Type B pancreatic cell (in vitro differentiated cells): ENCODE results near the gene BCAN. TPM values are rescaled to one million over a fixed set of nuclear protein-coding genes. Genes with fewer than 3 reads are reported as not detected.

Source experiments
- DNase-seq: peaks from one replicate; pipeline ENCODE4 v3.0.0; 2021; ENCODE audit warnings: mixed read lengths; ENCODE audit not compliant: unreplicated experiment; ENCODE audit errors: extremely low spot score
- H3K27ac Mint-ChIP-seq: 2 replicates; pipeline ENCODE4 v1.8.0; 2021; ENCODE audit warnings: mild to moderate bottlenecking, mixed read lengths
- H3K27me3 Mint-ChIP-seq: 2 replicates; pipeline ENCODE4 v1.8.0; 2021; ENCODE audit warnings: mixed read lengths
- H3K36me3 Mint-ChIP-seq: 2 replicates; pipeline ENCODE4 v1.8.0; 2021; ENCODE audit warnings: mixed read lengths
- H3K4me1 Mint-ChIP-seq: one replicate; pipeline ENCODE4 v1.8.0; 2021; ENCODE audit warnings: mixed read lengths; ENCODE audit not compliant: unreplicated experiment
- H3K4me3 Mint-ChIP-seq: 2 replicates; pipeline ENCODE4 v1.8.0; 2021; ENCODE audit warnings: mild to moderate bottlenecking, mixed read lengths
- H3K9me3 Mint-ChIP-seq: 2 replicates; pipeline ENCODE4 v1.8.0; 2021; ENCODE audit warnings: mixed read lengths
- total RNA-seq: library from RNA; stranded (reverse); gene quantifications from 2 replicates; pipeline ENCODE4 v1.2.1, GENCODE V29; 2021; ENCODE audit warnings: low replicate concordance
- TF ChIP-seq, protein P1 (sequence below): fragments of 200-600 bp; sonication (generic); conservative IDR thresholded peaks from 2 replicates; pipeline ENCODE4 v1.5.0; 2021; ENCODE audit warnings: antibody characterized with exemption, mild to moderate bottlenecking

BCAN gene
- total RNA-seq, 1 donor from 2014 or later = 12.6 TPM

DNA sequence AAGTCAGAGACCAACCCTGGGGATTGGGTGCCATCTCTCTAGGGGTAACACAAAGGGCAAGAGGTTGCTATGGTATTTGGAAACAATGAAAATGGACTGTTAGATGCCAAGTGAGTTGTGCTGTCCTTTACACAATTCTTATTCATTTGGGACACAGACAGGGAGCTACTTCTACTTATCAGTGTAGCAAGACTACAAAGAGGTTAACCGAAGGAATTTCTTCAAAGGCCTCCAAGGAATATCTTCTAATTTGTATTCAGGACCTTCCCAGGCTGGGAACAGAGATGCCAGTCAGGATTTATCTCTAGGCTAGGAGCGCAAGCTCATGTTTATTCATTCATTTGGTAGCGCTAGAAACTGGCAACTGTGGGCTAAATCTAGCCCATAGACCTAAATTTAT lies 47.7 kb upstream of the BCAN start:
- H3K27me3 Mint-ChIP-seq = no peaks in the 10 kb centered on the region
- no peaks in the 10 kb centered on the region for H3K9me3 Mint-ChIP-seq
- peaks cover 5% of the 10 kb centered on the region for H3K36me3 Mint-ChIP-seq
- TF ChIP-seq, protein P1, sequence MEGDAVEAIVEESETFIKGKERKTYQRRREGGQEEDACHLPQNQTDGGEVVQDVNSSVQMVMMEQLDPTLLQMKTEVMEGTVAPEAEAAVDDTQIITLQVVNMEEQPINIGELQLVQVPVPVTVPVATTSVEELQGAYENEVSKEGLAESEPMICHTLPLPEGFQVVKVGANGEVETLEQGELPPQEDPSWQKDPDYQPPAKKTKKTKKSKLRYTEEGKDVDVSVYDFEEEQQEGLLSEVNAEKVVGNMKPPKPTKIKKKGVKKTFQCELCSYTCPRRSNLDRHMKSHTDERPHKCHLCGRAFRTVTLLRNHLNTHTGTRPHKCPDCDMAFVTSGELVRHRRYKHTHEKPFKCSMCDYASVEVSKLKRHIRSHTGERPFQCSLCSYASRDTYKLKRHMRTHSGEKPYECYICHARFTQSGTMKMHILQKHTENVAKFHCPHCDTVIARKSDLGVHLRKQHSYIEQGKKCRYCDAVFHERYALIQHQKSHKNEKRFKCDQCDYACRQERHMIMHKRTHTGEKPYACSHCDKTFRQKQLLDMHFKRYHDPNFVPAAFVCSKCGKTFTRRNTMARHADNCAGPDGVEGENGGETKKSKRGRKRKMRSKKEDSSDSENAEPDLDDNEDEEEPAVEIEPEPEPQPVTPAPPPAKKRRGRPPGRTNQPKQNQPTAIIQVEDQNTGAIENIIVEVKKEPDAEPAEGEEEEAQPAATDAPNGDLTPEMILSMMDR = no peak
- no peak for DNase-seq
- H3K4me1 Mint-ChIP-seq = peaks cover 4% of the 10 kb centered on the region
- H3K27ac Mint-ChIP-seq = no peak overlapping the region
- no peak overlapping the region for H3K4me3 Mint-ChIP-seq

DNA sequence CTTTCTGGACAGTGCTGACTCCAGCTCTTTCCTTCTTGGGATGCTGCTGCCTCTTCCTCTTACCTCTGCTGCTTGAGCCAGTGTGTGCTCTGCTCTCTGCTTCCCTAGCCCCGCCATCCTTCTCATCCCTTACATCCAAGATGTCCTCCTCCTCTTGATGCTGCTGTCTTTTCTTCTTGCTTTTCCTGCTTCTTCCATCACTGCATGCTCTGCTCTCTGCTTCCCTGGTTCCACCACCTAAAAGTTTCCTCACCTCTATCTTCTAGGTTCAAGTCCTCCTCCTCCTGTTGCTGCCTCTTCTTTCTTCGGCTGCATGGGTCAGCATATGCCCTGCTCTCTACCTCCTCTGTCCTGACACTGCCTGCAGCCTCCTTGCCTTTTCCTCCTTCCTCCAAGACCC lies 46.9 kb upstream of the BCAN start:
- H3K4me3 Mint-ChIP-seq = peak overlapping the region; percentile 39
- no peaks in the 10 kb centered on the region for H3K27me3 Mint-ChIP-seq
- no peaks in the 10 kb centered on the region for H3K9me3 Mint-ChIP-seq
- peaks cover 4% of the 10 kb centered on the region for H3K4me1 Mint-ChIP-seq
- TF ChIP-seq, protein P1 = no peak
- peak overlapping the region; percentile 22 for H3K27ac Mint-ChIP-seq
- peaks cover 5% of the 10 kb centered on the region for H3K36me3 Mint-ChIP-seq
- no peak for DNase-seq

DNA sequence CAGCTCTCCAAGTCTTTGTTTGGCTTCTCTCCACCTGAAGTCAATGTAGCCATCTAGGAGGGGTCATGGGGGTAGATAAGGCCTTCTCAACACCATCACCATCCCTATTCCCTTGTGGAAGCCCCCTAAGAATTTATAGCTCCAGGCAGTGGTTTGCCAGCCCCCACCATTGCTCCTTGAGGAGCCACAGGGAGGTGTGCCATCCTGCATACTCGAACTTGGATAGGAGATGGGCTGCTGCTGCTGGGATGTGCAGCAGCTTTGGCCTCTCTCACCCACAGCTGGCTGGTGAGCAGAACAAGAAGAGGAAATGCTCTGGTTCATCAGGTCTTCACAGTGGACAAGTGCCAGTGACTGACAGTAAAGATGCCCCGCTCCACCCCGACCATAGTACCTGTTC lies 45.5 kb upstream of the BCAN start:
- Mint-ChIP-seq H3K4me3 (no peak overlapping the region), H3K27ac (no peak overlapping the region), H3K27me3 (no peaks in the 10 kb centered on the region), H3K4me1 (peaks cover 9% of the 10 kb centered on the region), H3K36me3 (peaks cover 5% of the 10 kb centered on the region), H3K9me3 (no peaks in the 10 kb centered on the region)
- no peak for DNase-seq
- TF ChIP-seq, protein P1 = no peak

DNA sequence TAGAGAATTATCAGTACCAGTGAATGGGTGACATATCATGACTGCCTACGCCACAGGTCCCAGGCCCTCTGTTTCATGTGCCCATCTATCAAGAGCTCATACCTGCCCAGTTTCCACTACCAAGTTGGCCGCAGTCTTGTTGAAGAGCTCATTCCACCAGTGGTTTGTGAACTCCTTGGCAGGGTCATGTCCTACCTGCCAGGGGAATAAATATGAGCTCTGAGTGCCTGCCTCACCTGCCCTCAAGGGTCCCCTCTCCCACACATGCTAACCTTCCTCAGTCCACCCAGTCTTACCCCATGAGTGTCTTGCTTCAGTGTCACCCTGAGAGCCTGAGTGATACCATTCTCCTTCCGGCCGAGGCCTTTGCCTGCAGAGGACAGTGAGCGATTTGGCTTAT lies 43.8 kb upstream of the BCAN start:
- peaks cover 15% of the 10 kb centered on the region for H3K4me1 Mint-ChIP-seq
- DNase-seq = no peak
- no peak overlapping the region for H3K27ac Mint-ChIP-seq
- no peaks in the 10 kb centered on the region for H3K27me3 Mint-ChIP-seq
- no peaks in the 10 kb centered on the region for H3K9me3 Mint-ChIP-seq
- peak overlapping the region; percentile 4 for H3K4me3 Mint-ChIP-seq
- TF ChIP-seq, protein P1 = no peak
- H3K36me3 Mint-ChIP-seq = peaks cover 5% of the 10 kb centered on the region

DNA sequence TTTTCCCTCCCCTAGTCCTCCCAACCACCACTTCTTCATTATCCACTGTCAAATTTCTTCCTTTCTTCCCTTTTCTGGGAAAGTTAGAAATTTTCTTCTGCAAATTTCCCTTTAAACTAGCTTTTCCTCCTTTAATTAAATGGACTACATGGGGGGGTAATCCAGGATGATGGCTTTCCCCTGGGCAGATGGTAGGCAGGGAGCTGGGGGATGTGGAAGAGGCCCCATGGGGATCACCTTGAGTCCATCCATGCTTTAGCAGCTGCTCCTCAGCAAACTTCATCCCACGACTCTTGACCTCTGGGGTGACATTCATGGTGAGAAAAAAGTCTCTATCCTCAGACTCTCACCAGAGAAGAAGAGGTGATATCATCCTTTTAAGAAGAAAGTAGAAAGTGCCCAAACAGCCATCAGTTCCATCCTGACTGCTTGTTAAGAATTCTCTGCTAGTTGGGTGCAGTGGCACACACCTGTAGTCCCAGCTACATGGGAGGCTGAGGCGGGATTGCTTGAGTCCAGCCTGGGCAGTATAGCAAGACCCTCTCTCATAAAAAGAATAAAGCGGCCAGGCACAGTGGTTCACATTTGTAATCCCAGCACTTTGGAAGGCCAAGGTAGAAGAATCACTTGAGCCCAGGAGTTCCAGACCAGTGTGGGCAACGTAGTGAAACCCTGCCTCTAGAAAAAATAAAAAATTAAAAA lies 43.0 kb upstream of the BCAN start:
- H3K27me3 Mint-ChIP-seq = no peaks in the 10 kb centered on the region
- H3K4me1 Mint-ChIP-seq = peaks cover 15% of the 10 kb centered on the region
- TF ChIP-seq, protein P1 = no peak
- peak overlapping the region; percentile 17 for H3K4me3 Mint-ChIP-seq
- no peak for DNase-seq
- H3K27ac Mint-ChIP-seq = no peak overlapping the region
- no peaks in the 10 kb centered on the region for H3K9me3 Mint-ChIP-seq
- peaks cover 5% of the 10 kb centered on the region for H3K36me3 Mint-ChIP-seq
